ENCODE measurements around the gene CHST11.

The CHST11 gene

GRCh38 chr12:104758771-104759170 is 302.0 kb downstream of the CHST11 start:
- no peaks in the 10 kb centered on the region for H3K36me3 ChIP-seq (ENCODE audit: insufficient read depth, low read length)
- H3K9me3 ChIP-seq (ENCODE audit: low read depth, low read length): no peaks in the 10 kb centered on the region
- H3K9ac ChIP-seq (ENCODE audit: insufficient read length): no peak overlapping the region
- no peak for DNase-seq (ENCODE audit: low read depth, low spot score)
- H3K27ac ChIP-seq: no peak overlapping the region
- no peak overlapping the region for H3K4me3 ChIP-seq
- no peak for TF ChIP-seq POLR2AphosphoS5 (IDR thresholded peaks at IDR 0.05; ENCODE audit: borderline replicate concordance, low read depth, low read length)
- no peak for TF ChIP-seq EZH2 (IDR thresholded peaks at IDR 0.05)
- TF ChIP-seq FOXP2 (optimal IDR thresholded peaks at IDR 0.05; ENCODE audit: control extremely low read depth, extremely low read length, insufficient read depth): no peak

GRCh38 chr12:104761091-104761490 is 304.3 kb downstream of the CHST11 start:
- no peak for DNase-seq (ENCODE audit: low read depth, low spot score)
- H3K9me3 ChIP-seq (ENCODE audit: low read depth, low read length): no peaks in the 10 kb centered on the region
- TF ChIP-seq POLR2AphosphoS5 (IDR thresholded peaks at IDR 0.05; ENCODE audit: borderline replicate concordance, low read depth, low read length) (no peak), FOXP2 (optimal IDR thresholded peaks at IDR 0.05; ENCODE audit: control extremely low read depth, extremely low read length, insufficient read depth) (no peak), EZH2 (IDR thresholded peaks at IDR 0.05) (no peak)

GRCh38 chr12:104761611-104762010 is 304.9 kb downstream of the CHST11 start:
- no peak overlapping the region for H3K4me3 ChIP-seq
- H3K36me3 ChIP-seq (ENCODE audit: insufficient read depth, low read length): no peaks in the 10 kb centered on the region
- no peak overlapping the region for H3K9ac ChIP-seq (ENCODE audit: insufficient read length)
- no peak overlapping the region for H3K27ac ChIP-seq
- DNase-seq (ENCODE audit: low read depth, low spot score): no peak
- H3K9me3 ChIP-seq (ENCODE audit: low read depth, low read length): no peaks in the 10 kb centered on the region
- TF ChIP-seq FOXP2 (optimal IDR thresholded peaks at IDR 0.05; ENCODE audit: control extremely low read depth, extremely low read length, insufficient read depth) (no peak), EZH2 (IDR thresholded peaks at IDR 0.05) (no peak)

More at GRCh38 chr12:104761091-104761490, 304.3 kb downstream of the CHST11 start:
- Histone ChIP-seq H3K36me3 (ENCODE audit: insufficient read depth, low read length) (no peaks in the 10 kb centered on the region), H3K9ac (ENCODE audit: insufficient read length) (no peak overlapping the region), H3K27ac (no peak overlapping the region), H3K4me3 (no peak overlapping the region)

GRCh38 chr12:104763168-104763805 is 306.5 kb downstream of the CHST11 start:
- no peaks in the 10 kb centered on the region for H3K9me3 ChIP-seq (ENCODE audit: low read depth, low read length)
- H3K36me3 ChIP-seq (ENCODE audit: insufficient read depth, low read length): no peaks in the 10 kb centered on the region
- H3K27ac ChIP-seq: no peak overlapping the region
- no peak overlapping the region for H3K4me3 ChIP-seq
- H3K9ac ChIP-seq (ENCODE audit: insufficient read length): no peak overlapping the region
- no peak for TF ChIP-seq EZH2 (IDR thresholded peaks at IDR 0.05)
- TF ChIP-seq FOXP2 (optimal IDR thresholded peaks at IDR 0.05; ENCODE audit: control extremely low read depth, extremely low read length, insufficient read depth): no peak
- TF ChIP-seq POLR2AphosphoS5 (IDR thresholded peaks at IDR 0.05; ENCODE audit: borderline replicate concordance, low read depth, low read length): no peak
- no peak for DNase-seq (ENCODE audit: low read depth, low spot score)

- DNase-seq (ENCODE audit: low read depth, low spot score): peak; percentile 6
- H3K27ac ChIP-seq: no peak overlapping the region
Measured at GRCh38 chr12:104764225-104765091, 307.7 kb downstream of the CHST11 start.

GRCh38 chr12:104767261-104767660 is 310.5 kb downstream of the CHST11 start:
- Histone ChIP-seq H3K36me3 (ENCODE audit: insufficient read depth, low read length) (no peaks in the 10 kb centered on the region), H3K9ac (ENCODE audit: insufficient read length) (no peak overlapping the region), H3K27ac (no peak overlapping the region), H3K4me3 (no peak overlapping the region), H3K9me3 (ENCODE audit: low read depth, low read length) (no peaks in the 10 kb centered on the region)
- TF ChIP-seq FOXP2 (optimal IDR thresholded peaks at IDR 0.05; ENCODE audit: control extremely low read depth, extremely low read length, insufficient read depth) (no peak), EZH2 (IDR thresholded peaks at IDR 0.05) (no peak), POLR2AphosphoS5 (IDR thresholded peaks at IDR 0.05; ENCODE audit: borderline replicate concordance, low read depth, low read length) (no peak)
- DNase-seq (ENCODE audit: low read depth, low spot score): no peak

More at GRCh38 chr12:104764225-104765091, 307.7 kb downstream of the CHST11 start:
- H3K9me3 ChIP-seq (ENCODE audit: low read depth, low read length): no peaks in the 10 kb centered on the region
- H3K36me3 ChIP-seq (ENCODE audit: insufficient read depth, low read length): no peaks in the 10 kb centered on the region
- TF ChIP-seq FOXP2 (optimal IDR thresholded peaks at IDR 0.05; ENCODE audit: control extremely low read depth, extremely low read length, insufficient read depth): no peak
- no peak for TF ChIP-seq EZH2 (IDR thresholded peaks at IDR 0.05)
- TF ChIP-seq POLR2AphosphoS5 (IDR thresholded peaks at IDR 0.05; ENCODE audit: borderline replicate concordance, low read depth, low read length): no peak
- H3K4me3 ChIP-seq: no peak overlapping the region
- no peak overlapping the region for H3K9ac ChIP-seq (ENCODE audit: insufficient read length)

GRCh38 chr12:104768033-104768432 is 311.3 kb downstream of the CHST11 start:
- Histone ChIP-seq H3K36me3 (ENCODE audit: insufficient read depth, low read length) (no peaks in the 10 kb centered on the region), H3K9me3 (ENCODE audit: low read depth, low read length) (no peaks in the 10 kb centered on the region), H3K9ac (ENCODE audit: insufficient read length) (no peak overlapping the region), H3K27ac (no peak overlapping the region), H3K4me3 (no peak overlapping the region)
- no peak for DNase-seq (ENCODE audit: low read depth, low spot score)
- TF ChIP-seq EZH2 (IDR thresholded peaks at IDR 0.05): no peak
- TF ChIP-seq POLR2AphosphoS5 (IDR thresholded peaks at IDR 0.05; ENCODE audit: borderline replicate concordance, low read depth, low read length): no peak

- Histone ChIP-seq H3K4me3 (no peak overlapping the region), H3K36me3 (ENCODE audit: insufficient read depth, low read length) (no peaks in the 10 kb centered on the region), H3K9me3 (ENCODE audit: low read depth, low read length) (no peaks in the 10 kb centered on the region), H3K27ac (no peak overlapping the region), H3K9ac (ENCODE audit: insufficient read length) (no peak overlapping the region)
- TF ChIP-seq POLR2AphosphoS5 (IDR thresholded peaks at IDR 0.05; ENCODE audit: borderline replicate concordance, low read depth, low read length): no peak
- no peak for TF ChIP-seq FOXP2 (optimal IDR thresholded peaks at IDR 0.05; ENCODE audit: control extremely low read depth, extremely low read length, insufficient read depth)
- DNase-seq (ENCODE audit: low read depth, low spot score): no peak
Measured at GRCh38 chr12:104769144-104769561, 312.4 kb downstream of the CHST11 start.
